HEK293 (cell line): ENCODE data around the gene KIRREL3.

Experiments used
- CTCF ChIA-PET: fragments of 350-600 bp; formaldehyde crosslinking; extraction: SDS; loops from one replicate; lab custom pipeline; 2021; ENCODE audit warnings: antibody characterized with exemption; lab: Yijun Ruan, JAX
- POLR2A ChIA-PET: fragments of 300-600 bp; formaldehyde crosslinking; extraction: SDS; loops from one replicate; lab custom pipeline; 2020; ENCODE audit warnings: antibody characterized with exemption, inconsistent platforms; lab: Yijun Ruan, JAX
- H3K27ac ChIP-seq: fragments of 200-500 bp; sonication (Bioruptor generic); 2 replicates; pipeline ENCODE4 v1.5.1; 2014; ENCODE audit warnings: low read depth, low read length, control low read depth, inconsistent platforms; ENCODE audit errors: extremely low read depth
- H3K36me3 ChIP-seq, 2 experiments: fragments of 200-500 bp in 1 of 2; sonication (Bioruptor generic) in 1 of 2; 1 replicate in 1 of 2; 2 replicates in 1 of 2; pipeline ENCODE4 v1.5.1; 2014 to 2017; ENCODE audit warnings: inconsistent platforms in 2 of 2, low read length in 2 of 2; ENCODE audit not compliant: control insufficient read depth in 2 of 2, insufficient read depth in 1 of 2
- H3K4me1 ChIP-seq: fragments of 200-500 bp; sonication (Bioruptor generic); 2 replicates; pipeline ENCODE4 v1.5.1; 2014; ENCODE audit warnings: mild to moderate bottlenecking, low read length, inconsistent platforms; ENCODE audit not compliant: control insufficient read depth, insufficient read depth
- H3K4me3 ChIP-seq: 2 replicates; pipeline ENCODE4 v1.5.1; 2011; ENCODE audit warnings: low read depth, mild to moderate bottlenecking, control low read depth, low read length, moderate library complexity
- H3K9me3 ChIP-seq: fragments of 200-500 bp; sonication (Bioruptor generic); 2 replicates; pipeline ENCODE4 v1.5.1; 2014; ENCODE audit warnings: low read depth, low read length, inconsistent platforms; ENCODE audit not compliant: control insufficient read depth, insufficient read depth
- GLI2 ChIP-seq: fragments of 450-650 bp; formaldehyde crosslinking; IDR thresholded peaks from 2 replicates; pipeline ENCODE4; 2017; ENCODE audit warnings: missing biosample characterization, missing genetic modification characterization, low read depth, borderline replicate concordance
- GLI4 ChIP-seq: fragments of 450-650 bp; formaldehyde crosslinking; IDR thresholded peaks from 2 replicates; pipeline ENCODE4 v1.5.1; 2016; ENCODE audit warnings: missing biosample characterization, missing genetic modification characterization
- KLF8 ChIP-seq: fragments of 450-650 bp; formaldehyde crosslinking; IDR thresholded peaks from 2 replicates; pipeline ENCODE4 v1.5.1; 2016; ENCODE audit warnings: missing biosample characterization, missing genetic modification characterization
- PRDM10 ChIP-seq: fragments of 450-650 bp; formaldehyde crosslinking; IDR thresholded peaks from 2 replicates; pipeline ENCODE4 v1.5.1; 2016; ENCODE audit warnings: missing biosample characterization, missing genetic modification characterization
- SP2 ChIP-seq: fragments of 450-650 bp; formaldehyde crosslinking; IDR thresholded peaks from 2 replicates; pipeline ENCODE4 v1.5.1; 2016; ENCODE audit warnings: missing biosample characterization, missing genetic modification characterization
- SP3 ChIP-seq: fragments of 450-650 bp; formaldehyde crosslinking; IDR thresholded peaks from 2 replicates; pipeline ENCODE4 v1.5.1; 2016; ENCODE audit warnings: missing biosample characterization, missing genetic modification characterization
- ZBTB1 ChIP-seq: fragments of 450-650 bp; formaldehyde crosslinking; IDR thresholded peaks from 2 replicates; pipeline ENCODE4 v1.5.1; 2016; ENCODE audit warnings: missing biosample characterization, missing genetic modification characterization
- ZBTB48 ChIP-seq: fragments of 450-650 bp; formaldehyde crosslinking; IDR thresholded peaks from 2 replicates; pipeline ENCODE4 v1.5.1; 2016; ENCODE audit warnings: missing biosample characterization, missing genetic modification characterization
- ZIC2 ChIP-seq: fragments of 450-650 bp; formaldehyde crosslinking; IDR thresholded peaks from 2 replicates; pipeline ENCODE4 v1.5.1; 2016; ENCODE audit warnings: missing biosample characterization, missing genetic modification characterization
- ZNF112 ChIP-seq: fragments of 450-650 bp; formaldehyde crosslinking; IDR thresholded peaks from 2 replicates; pipeline ENCODE4 v1.5.0; 2017; ENCODE audit warnings: missing biosample characterization, missing genetic modification characterization
- ZNF133 ChIP-seq: fragments of 450-650 bp; formaldehyde crosslinking; IDR thresholded peaks from 2 replicates; pipeline ENCODE4 v1.5.1; 2016; ENCODE audit warnings: missing biosample characterization, missing genetic modification characterization
- ZNF138 ChIP-seq: fragments of 450-650 bp; formaldehyde crosslinking; IDR thresholded peaks from 2 replicates; pipeline ENCODE4 v1.5.1; 2016; ENCODE audit warnings: missing biosample characterization, missing genetic modification characterization, borderline replicate concordance
- ZNF174 ChIP-seq: fragments of 450-650 bp; formaldehyde crosslinking; IDR thresholded peaks from 2 replicates; pipeline ENCODE4 v1.5.0; 2017; ENCODE audit warnings: missing biosample characterization, mild to moderate bottlenecking, missing genetic modification characterization
- ZNF175 ChIP-seq: fragments of 450-650 bp; formaldehyde crosslinking; IDR thresholded peaks from 2 replicates; pipeline ENCODE4 v1.5.1; 2016; ENCODE audit warnings: missing biosample characterization, missing genetic modification characterization
- ZNF202 ChIP-seq: fragments of 450-650 bp; formaldehyde crosslinking; IDR thresholded peaks from 2 replicates; pipeline ENCODE4 v1.5.1; 2016; ENCODE audit warnings: missing biosample characterization, missing genetic modification characterization, borderline replicate concordance
- ZNF24 ChIP-seq: fragments of 450-650 bp; formaldehyde crosslinking; IDR thresholded peaks from 2 replicates; pipeline ENCODE4 v1.5.1; 2016; ENCODE audit warnings: missing biosample characterization, missing genetic modification characterization
- ZNF37A ChIP-seq: fragments of 450-650 bp; IDR thresholded peaks from 2 replicates; pipeline ENCODE4 v1.5.1; 2018; ENCODE audit warnings: missing biosample characterization, missing genetic modification characterization
- ZNF488 ChIP-seq: fragments of 450-650 bp; formaldehyde crosslinking; IDR thresholded peaks from 2 replicates; pipeline ENCODE4 v1.5.1; 2016; ENCODE audit warnings: missing biosample characterization, missing genetic modification characterization
- ZNF501 ChIP-seq: fragments of 450-650 bp; formaldehyde crosslinking; IDR thresholded peaks from 2 replicates; pipeline ENCODE4 v1.5.1; 2016; ENCODE audit warnings: missing biosample characterization, missing genetic modification characterization
- ZNF549 ChIP-seq: fragments of 450-650 bp; IDR thresholded peaks from 2 replicates; pipeline ENCODE4 v1.5.1; 2018; ENCODE audit warnings: missing biosample characterization, missing genetic modification characterization, mild to moderate bottlenecking, inconsistent platforms, moderate library complexity
- ZNF610 ChIP-seq: fragments of 450-650 bp; formaldehyde crosslinking; IDR thresholded peaks from 2 replicates; pipeline ENCODE4 v1.5.1; 2016; ENCODE audit warnings: missing biosample characterization, missing genetic modification characterization, borderline replicate concordance
- ZNF621 ChIP-seq: fragments of 450-650 bp; formaldehyde crosslinking; IDR thresholded peaks from 2 replicates; pipeline ENCODE4 v1.5.1; 2017; ENCODE audit warnings: missing biosample characterization, missing genetic modification characterization
- ZNF626 ChIP-seq: fragments of 450-650 bp; sonication (Bioruptor Pico); formaldehyde crosslinking; IDR thresholded peaks from 2 replicates; pipeline ENCODE4 v1.5.1; 2018; ENCODE audit warnings: missing biosample characterization, missing genetic modification characterization, inconsistent platforms
- ZNF747 ChIP-seq: fragments of 450-650 bp; formaldehyde crosslinking; IDR thresholded peaks from 2 replicates; pipeline ENCODE4 v1.5.1; 2016; ENCODE audit warnings: missing biosample characterization, missing genetic modification characterization
- ZSCAN16 ChIP-seq: fragments of 450-650 bp; formaldehyde crosslinking; IDR thresholded peaks from 2 replicates; pipeline ENCODE4 v1.5.1; 2016; ENCODE audit warnings: missing biosample characterization, missing genetic modification characterization
- TF ChIP-seq, protein P1 (sequence below): fragments of 450-650 bp; formaldehyde crosslinking; IDR thresholded peaks from 2 replicates; pipeline ENCODE4 v1.5.1; 2016; ENCODE audit warnings: missing biosample characterization, missing genetic modification characterization, low read depth
- TF ChIP-seq, protein P2 (sequence below): fragments of 450-650 bp; formaldehyde crosslinking; IDR thresholded peaks from 2 replicates; pipeline ENCODE4 v1.5.1; 2016; ENCODE audit warnings: missing biosample characterization, missing genetic modification characterization
- TF ChIP-seq, protein P3 (sequence below): fragments of 450-650 bp; formaldehyde crosslinking; IDR thresholded peaks from 2 replicates; pipeline ENCODE4 v1.5.1; 2017; ENCODE audit warnings: missing biosample characterization, mild to moderate bottlenecking, missing genetic modification characterization, moderate library complexity

Gene KIRREL3

GRCh38 chr11:126971305-126971704 is 29.3 kb downstream of the KIRREL3 start:
- Histone ChIP-seq H3K36me3 (no peaks in the 10 kb centered on the region), H3K9me3 (no peaks in the 10 kb centered on the region), H3K4me3 (no peak overlapping the region), H3K4me1 (no peaks in the 10 kb centered on the region), H3K27ac (no peak overlapping the region)
- POLR2A ChIA-PET = no interaction called here
- CTCF ChIA-PET = interaction anchor here (0.6 to 0.7 kb wide), 2 partner anchors 579 to 902 kb away, joined by 3 read pairs; no protein-coding TSS in a partner anchor
- TF ChIP-seq ZNF610 (tag by site-specific recombination) (no peak), ZNF621 (tag by site-specific recombination) (no peak), SP2 (tag by site-specific recombination) (no peak), ZNF626 (tag by site-specific recombination) (no peak), ZNF175 (tag by site-specific recombination) (no peak), ZNF138 (tag by site-specific recombination) (no peak), ZBTB1 (no peak), ZSCAN16 (no peak), GLI2 (no peak), ZNF202 (no peak), ZNF133 (tag by site-specific recombination) (no peak), PRDM10 (tag by site-specific recombination) (no peak), ZNF747 (tag by site-specific recombination) (no peak), ZNF24 (tag by site-specific recombination) (no peak), ZBTB48 (tag by site-specific recombination) (no peak)
- TF ChIP-seq, protein P1, sequence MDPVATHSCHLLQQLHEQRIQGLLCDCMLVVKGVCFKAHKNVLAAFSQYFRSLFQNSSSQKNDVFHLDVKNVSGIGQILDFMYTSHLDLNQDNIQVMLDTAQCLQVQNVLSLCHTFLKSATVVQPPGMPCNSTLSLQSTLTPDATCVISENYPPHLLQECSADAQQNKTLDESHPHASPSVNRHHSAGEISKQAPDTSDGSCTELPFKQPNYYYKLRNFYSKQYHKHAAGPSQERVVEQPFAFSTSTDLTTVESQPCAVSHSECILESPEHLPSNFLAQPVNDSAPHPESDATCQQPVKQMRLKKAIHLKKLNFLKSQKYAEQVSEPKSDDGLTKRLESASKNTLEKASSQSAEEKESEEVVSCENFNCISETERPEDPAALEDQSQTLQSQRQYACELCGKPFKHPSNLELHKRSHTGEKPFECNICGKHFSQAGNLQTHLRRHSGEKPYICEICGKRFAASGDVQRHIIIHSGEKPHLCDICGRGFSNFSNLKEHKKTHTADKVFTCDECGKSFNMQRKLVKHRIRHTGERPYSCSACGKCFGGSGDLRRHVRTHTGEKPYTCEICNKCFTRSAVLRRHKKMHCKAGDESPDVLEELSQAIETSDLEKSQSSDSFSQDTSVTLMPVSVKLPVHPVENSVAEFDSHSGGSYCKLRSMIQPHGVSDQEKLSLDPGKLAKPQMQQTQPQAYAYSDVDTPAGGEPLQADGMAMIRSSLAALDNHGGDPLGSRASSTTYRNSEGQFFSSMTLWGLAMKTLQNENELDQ (tag by site-specific recombination) = no peak
- TF ChIP-seq, protein P2, sequence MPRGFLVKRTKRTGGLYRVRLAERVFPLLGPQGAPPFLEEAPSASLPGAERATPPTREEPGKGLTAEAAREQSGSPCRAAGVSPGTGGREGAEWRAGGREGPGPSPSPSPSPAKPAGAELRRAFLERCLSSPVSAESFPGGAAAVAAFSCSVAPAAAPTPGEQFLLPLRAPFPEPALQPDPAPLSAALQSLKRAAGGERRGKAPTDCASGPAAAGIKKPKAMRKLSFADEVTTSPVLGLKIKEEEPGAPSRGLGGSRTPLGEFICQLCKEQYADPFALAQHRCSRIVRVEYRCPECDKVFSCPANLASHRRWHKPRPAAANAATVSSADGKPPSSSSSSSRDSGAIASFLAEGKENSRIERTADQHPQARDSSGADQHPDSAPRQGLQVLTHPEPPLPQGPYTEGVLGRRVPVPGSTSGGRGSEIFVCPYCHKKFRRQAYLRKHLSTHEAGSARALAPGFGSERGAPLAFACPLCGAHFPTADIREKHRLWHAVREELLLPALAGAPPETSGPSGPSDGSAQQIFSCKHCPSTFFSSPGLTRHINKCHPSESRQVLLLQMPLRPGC (tag by site-specific recombination) = no peak

DNA sequence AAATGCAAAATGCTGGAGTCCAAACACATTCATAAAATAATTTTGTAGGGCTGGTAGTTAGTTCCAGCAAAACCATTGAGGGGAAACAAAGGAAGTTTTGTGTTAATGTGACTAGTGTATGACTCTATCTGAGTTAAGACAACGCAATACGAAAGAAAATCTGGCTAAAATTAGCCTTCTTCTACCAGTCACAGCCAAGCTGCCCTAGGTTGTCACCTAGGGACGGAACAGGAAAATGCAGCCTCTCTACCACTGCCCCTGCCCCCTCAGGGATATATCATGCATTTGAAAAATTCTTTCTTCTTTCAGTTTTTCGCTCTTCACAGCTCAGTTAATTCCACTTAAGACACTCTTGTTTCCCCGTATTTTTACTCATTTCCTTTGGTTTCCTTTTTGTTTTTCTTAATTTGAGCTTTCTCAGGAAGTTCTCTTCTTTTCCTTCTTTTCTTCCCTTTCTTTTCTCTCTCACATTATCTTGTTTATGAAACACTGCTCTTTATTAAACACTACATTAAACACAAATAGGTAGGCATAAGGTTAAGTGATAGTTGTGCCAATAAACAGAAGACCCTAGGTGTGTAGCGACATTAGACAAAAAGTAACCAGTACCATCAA is 30.6 kb downstream of the KIRREL3 start:
- POLR2A ChIA-PET = no interaction called here
- H3K9me3 ChIP-seq = no peaks in the 10 kb centered on the region
- CTCF ChIA-PET = interaction anchor here (0.7 to 0.9 kb wide), 3 partner anchors 20 to 364 kb away, joined by 3 to 5 read pairs (median 3); no protein-coding TSS in a partner anchor
- no peaks in the 10 kb centered on the region for H3K36me3 ChIP-seq
- H3K27ac ChIP-seq = no peak overlapping the region
- H3K4me3 ChIP-seq = no peak overlapping the region
- no peaks in the 10 kb centered on the region for H3K4me1 ChIP-seq
- TF ChIP-seq KLF8 = no peak
- no peak for TF ChIP-seq ZNF501 (tag by site-specific recombination)
- TF ChIP-seq ZNF549 (tag by site-specific recombination) = no peak
- TF ChIP-seq ZNF488 (tag by site-specific recombination) = no peak
- no peak for TF ChIP-seq ZNF174 (tag by site-specific recombination)
- no peak for TF ChIP-seq ZNF112 (tag by site-specific recombination)
- TF ChIP-seq SP3 (tag by site-specific recombination) = no peak
- TF ChIP-seq ZIC2 (tag by site-specific recombination) = no peak
- TF ChIP-seq, protein P3, sequence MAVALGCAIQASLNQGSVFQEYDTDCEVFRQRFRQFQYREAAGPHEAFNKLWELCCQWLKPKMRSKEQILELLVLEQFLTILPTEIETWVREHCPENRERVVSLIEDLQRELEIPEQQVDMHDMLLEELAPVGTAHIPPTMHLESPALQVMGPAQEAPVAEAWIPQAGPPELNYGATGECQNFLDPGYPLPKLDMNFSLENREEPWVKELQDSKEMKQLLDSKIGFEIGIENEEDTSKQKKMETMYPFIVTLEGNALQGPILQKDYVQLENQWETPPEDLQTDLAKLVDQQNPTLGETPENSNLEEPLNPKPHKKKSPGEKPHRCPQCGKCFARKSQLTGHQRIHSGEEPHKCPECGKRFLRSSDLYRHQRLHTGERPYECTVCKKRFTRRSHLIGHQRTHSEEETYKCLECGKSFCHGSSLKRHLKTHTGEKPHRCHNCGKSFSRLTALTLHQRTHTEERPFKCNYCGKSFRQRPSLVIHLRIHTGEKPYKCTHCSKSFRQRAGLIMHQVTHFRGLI (tag by site-specific recombination) = no peak
- no peak for TF ChIP-seq ZNF37A
- TF ChIP-seq GLI4 (tag by site-specific recombination) = no peak
